Fibroblast of lung (primary cell): Measurements from ENCODE around the gene SLC10A6.

Experiments used
- EZH2 ChIP-seq: IDR thresholded peaks from 2 replicates; pipeline ENCODE4 v1.5.1; 2012; ENCODE audit warnings: low read length, control low read depth, mild to moderate bottlenecking; ENCODE audit errors: missing control alignments
- TF ChIP-seq, protein P1 (sequence below), 2 donors: IDR thresholded peaks in 1 of 2; conservative IDR thresholded peaks in 1 of 2; 1 replicate in 1 of 2; 2 replicates in 1 of 2; pipeline ENCODE4 v1.5.1; 2011 to 2012; ENCODE audit warnings: low read length in 2 of 2, control low read depth in 1 of 2, inconsistent platforms in 1 of 2, low read depth in 1 of 2, mild to moderate bottlenecking in 1 of 2

DNA sequence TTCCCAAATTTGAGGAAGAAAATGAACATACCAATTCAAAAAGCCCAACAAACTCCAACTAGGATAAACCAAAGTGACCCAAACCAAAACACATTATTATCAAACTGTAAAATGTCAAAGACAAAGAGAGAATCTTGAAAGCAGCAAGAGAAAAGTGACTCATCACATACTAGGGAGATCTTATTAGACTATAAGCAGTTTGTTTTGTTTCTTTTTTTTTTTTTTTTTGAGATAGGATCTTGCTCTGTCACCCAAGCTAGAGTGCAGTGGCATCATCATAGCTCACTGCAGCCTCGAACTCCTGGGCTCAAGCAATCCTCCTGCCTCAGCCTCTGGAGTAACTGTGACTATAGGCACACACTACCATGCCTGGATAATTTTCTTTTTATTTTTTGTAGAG is 30.5 kb upstream of the SLC10A6 start:
- TF ChIP-seq, protein P1, sequence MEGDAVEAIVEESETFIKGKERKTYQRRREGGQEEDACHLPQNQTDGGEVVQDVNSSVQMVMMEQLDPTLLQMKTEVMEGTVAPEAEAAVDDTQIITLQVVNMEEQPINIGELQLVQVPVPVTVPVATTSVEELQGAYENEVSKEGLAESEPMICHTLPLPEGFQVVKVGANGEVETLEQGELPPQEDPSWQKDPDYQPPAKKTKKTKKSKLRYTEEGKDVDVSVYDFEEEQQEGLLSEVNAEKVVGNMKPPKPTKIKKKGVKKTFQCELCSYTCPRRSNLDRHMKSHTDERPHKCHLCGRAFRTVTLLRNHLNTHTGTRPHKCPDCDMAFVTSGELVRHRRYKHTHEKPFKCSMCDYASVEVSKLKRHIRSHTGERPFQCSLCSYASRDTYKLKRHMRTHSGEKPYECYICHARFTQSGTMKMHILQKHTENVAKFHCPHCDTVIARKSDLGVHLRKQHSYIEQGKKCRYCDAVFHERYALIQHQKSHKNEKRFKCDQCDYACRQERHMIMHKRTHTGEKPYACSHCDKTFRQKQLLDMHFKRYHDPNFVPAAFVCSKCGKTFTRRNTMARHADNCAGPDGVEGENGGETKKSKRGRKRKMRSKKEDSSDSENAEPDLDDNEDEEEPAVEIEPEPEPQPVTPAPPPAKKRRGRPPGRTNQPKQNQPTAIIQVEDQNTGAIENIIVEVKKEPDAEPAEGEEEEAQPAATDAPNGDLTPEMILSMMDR (conservative IDR thresholded peaks at IDR 0.05 in 1 of 2, IDR thresholded peaks at IDR 0.05 in 1 of 2; ENCODE audit: low read depth in 1 of 2, low read length in 2 of 2): no peak
- TF ChIP-seq EZH2: no peak
